HEK293T (cell line): ENCODE results near the gene CDH4.

Experiments used
- CTCF ChIA-PET: fragments of 350-600 bp; formaldehyde crosslinking; extraction: SDS; loops from one replicate; lab custom pipeline; 2021; ENCODE audit warnings: antibody characterized with exemption, inconsistent platforms; lab: Yijun Ruan, JAX
- POLR2A ChIA-PET: fragments of 350-600 bp; formaldehyde crosslinking; extraction: SDS; loops from one replicate; lab custom pipeline; 2020; ENCODE audit warnings: antibody characterized with exemption, inconsistent platforms; lab: Yijun Ruan, JAX
- DNase-seq: peaks from one replicate; pipeline ENCODE4 v3.0.0; 2012; ENCODE audit warnings: mixed read lengths; ENCODE audit errors: extremely low spot score
- ARNT ChIP-seq: fragments of 450-650 bp; IDR thresholded peaks from 2 replicates; pipeline ENCODE4 v1.6.1; 2017; ENCODE audit warnings: mild to moderate bottlenecking
- BHLHE40 ChIP-seq: fragments of 450-650 bp; IDR thresholded peaks from 2 replicates; pipeline ENCODE4 v1.6.1; 2016; ENCODE audit warnings: mild to moderate bottlenecking, moderate library complexity, borderline replicate concordance
- CTBP1 ChIP-seq: fragments of 450-650 bp; IDR thresholded peaks from 2 replicates; pipeline ENCODE4 v1.6.1; 2016; ENCODE audit warnings: borderline replicate concordance
- ELF4 ChIP-seq: fragments of 450-650 bp; IDR thresholded peaks from 2 replicates; pipeline ENCODE4 v1.6.1; 2017; ENCODE audit warnings: antibody characterized with exemption
- FOXA1 ChIP-seq: fragments of 450-650 bp; IDR thresholded peaks from 2 replicates; pipeline ENCODE4 v1.6.1; 2016; ENCODE audit warnings: mild to moderate bottlenecking
- FOXK2 ChIP-seq: fragments of 450-650 bp; IDR thresholded peaks from 2 replicates; pipeline ENCODE4 v1.6.1; 2016; ENCODE audit warnings: mild to moderate bottlenecking
- FOXM1 ChIP-seq: fragments of 450-650 bp; IDR thresholded peaks from 2 replicates; pipeline ENCODE4 v1.6.1; 2017; ENCODE audit warnings: mild to moderate bottlenecking, borderline replicate concordance
- HDGF ChIP-seq: fragments of 450-650 bp; IDR thresholded peaks from 2 replicates; pipeline ENCODE4 v1.6.1; 2017; ENCODE audit warnings: antibody characterized with exemption, borderline replicate concordance
- L3MBTL2 ChIP-seq: fragments of 450-650 bp; conservative IDR thresholded peaks from 2 replicates; pipeline ENCODE4 v1.6.1; 2016; ENCODE audit warnings: mild to moderate bottlenecking
- LEF1 ChIP-seq: fragments of 450-650 bp; IDR thresholded peaks from 2 replicates; pipeline ENCODE4 v1.6.1; 2017; ENCODE audit warnings: mild to moderate bottlenecking, borderline replicate concordance
- NFRKB ChIP-seq: fragments of 450-650 bp; IDR thresholded peaks from 2 replicates; pipeline ENCODE4 v1.6.1; 2016; ENCODE audit warnings: mild to moderate bottlenecking, moderate library complexity
- PKNOX1 ChIP-seq: fragments of 450-650 bp; IDR thresholded peaks from 2 replicates; pipeline ENCODE4 v1.6.1; 2016
- SP1 ChIP-seq: fragments of 450-650 bp; IDR thresholded peaks from 2 replicates; pipeline ENCODE4 v1.6.1; 2017
- SUZ12 ChIP-seq: fragments of 450-650 bp; IDR thresholded peaks from 2 replicates; pipeline ENCODE4 v1.6.1; 2016; ENCODE audit warnings: mild to moderate bottlenecking
- TARDBP ChIP-seq: fragments of 450-650 bp; IDR thresholded peaks from 2 replicates; pipeline ENCODE4 v1.6.1; 2016
- ZNF384 ChIP-seq: fragments of 450-650 bp; IDR thresholded peaks from 2 replicates; pipeline ENCODE4 v1.6.1; 2016

The CDH4 gene

GRCh38 chr20:61918548-61918947, 666.5 kb downstream of the CDH4 start:
- peak; percentile 26 for DNase-seq
- TF ChIP-seq FOXA1 (no peak), CTBP1 (no peak), SUZ12 (no peak), NFRKB (no peak), PKNOX1 (no peak), ZNF384 (no peak), L3MBTL2 (no peak), FOXM1 (no peak), FOXK2 (no peak), ARNT (no peak)
- ChIA-PET CTCF (no interaction called here), POLR2A (no interaction called here)

- TF ChIP-seq ELF4 (no peak), CTBP1 (no peak), SUZ12 (no peak), HDGF (no peak), ZNF384 (no peak), FOXA1 (no peak), FOXM1 (no peak), FOXK2 (no peak), PKNOX1 (no peak), LEF1 (no peak), NFRKB (no peak), L3MBTL2 (no peak), BHLHE40 (no peak), ARNT (no peak), SP1 (no peak), TARDBP (no peak)
- ChIA-PET CTCF (no interaction called here), POLR2A (no interaction called here)
- no peak for DNase-seq
Observed at GRCh38 chr20:61919239-61919638, 667.2 kb downstream of the CDH4 start.

- CTCF ChIA-PET: no interaction called here
- no peak for DNase-seq
- POLR2A ChIA-PET: no interaction called here
- no peak for TF ChIP-seq ZNF384
- no peak for TF ChIP-seq CTBP1
- no peak for TF ChIP-seq TARDBP
- no peak for TF ChIP-seq LEF1
- no peak for TF ChIP-seq ARNT
- TF ChIP-seq PKNOX1: no peak
- TF ChIP-seq FOXM1: no peak
- TF ChIP-seq NFRKB: no peak
- TF ChIP-seq L3MBTL2: no peak
- TF ChIP-seq HDGF: no peak
- TF ChIP-seq BHLHE40: no peak
Observed at GRCh38 chr20:61919675-61920365, 667.8 kb downstream of the CDH4 start.

GRCh38 chr20:61922411-61922810, 670.4 kb downstream of the CDH4 start:
- ChIA-PET POLR2A (no interaction called here), CTCF (no interaction called here)
- no peak for DNase-seq
- no peak for TF ChIP-seq HDGF
- TF ChIP-seq ARNT: no peak
- TF ChIP-seq NFRKB: no peak
- TF ChIP-seq FOXM1: no peak
- no peak for TF ChIP-seq FOXA1
- TF ChIP-seq CTBP1: no peak
- no peak for TF ChIP-seq SUZ12
- TF ChIP-seq L3MBTL2: no peak

GRCh38 chr20:61922936-61923335, 670.9 kb downstream of the CDH4 start:
- DNase-seq: no peak
- CTCF ChIA-PET: no interaction called here

More at GRCh38 chr20:61922936-61923335, 670.9 kb downstream of the CDH4 start:
- POLR2A ChIA-PET: no interaction called here
- TF ChIP-seq CTBP1 (no peak), BHLHE40 (no peak), FOXK2 (no peak), PKNOX1 (no peak), NFRKB (no peak), ELF4 (no peak), SP1 (no peak), ZNF384 (no peak), ARNT (no peak)
